ENCODE results near the gene PRELP. TPM values are rescaled to one million over a fixed set of nuclear protein-coding genes. Genes with fewer than 3 reads are reported as not detected.

The PRELP gene
- total and polyA plus RNA-seq, 2 of the 8 experiments (the other 6 are each of a cell fraction or from before 2014, with no cell fraction given) = 0.13 to 0.23 TPM

DNA sequence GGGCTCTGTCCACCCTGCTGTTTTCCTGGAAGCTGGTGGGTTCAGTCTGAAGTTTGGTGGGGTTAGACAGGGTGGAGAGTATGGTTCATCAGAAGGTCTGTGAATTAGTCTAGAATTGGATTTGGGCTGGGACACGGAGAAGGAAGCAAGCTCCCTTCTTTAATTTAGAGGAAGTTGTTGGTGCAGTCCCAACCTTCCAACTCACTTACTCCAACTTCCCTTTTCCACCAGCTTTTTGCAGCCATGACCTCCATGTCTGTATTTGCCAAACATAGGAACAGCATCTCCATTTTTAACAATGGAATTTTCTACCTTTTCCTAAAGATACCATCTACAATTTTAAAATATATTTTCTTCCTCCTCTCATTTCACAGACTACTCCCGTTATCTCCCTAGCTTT is 28.5 kb upstream of the PRELP start:
- H3K4ac ChIP-seq (replicated peaks; ENCODE audit: insufficient read length, low read depth, low read length) = no peak overlapping the region
- H2BK5ac ChIP-seq (ENCODE audit: low read depth, low read length) = no peak overlapping the region
- H3K79me2 ChIP-seq (ENCODE audit: control insufficient read depth in 1 of 2, insufficient read depth in 2 of 2, low read length in 2 of 2) = no peaks in the 10 kb centered on the region
- WGBS, 2 experiments (ENCODE audit: extremely low coverage in 1 of 2, insufficient coverage in 1 of 2, insufficient read length in 1 of 2, insufficient replicate concordance in 2 of 2, low coverage in 1 of 2, low lambda C conversion rate in 2 of 2, missing lambda C conversion rate in 1 of 2) = 79 to 100% methylated on average over 1 to 2 of the region's 2 CpGs
- H4K8ac ChIP-seq (ENCODE audit: extremely low read depth, insufficient read depth, low read length) = no peak overlapping the region
- H3K9me3 ChIP-seq (ENCODE audit: insufficient read depth in 2 of 2, low read depth in 1 of 2, low read length in 1 of 2) = peaks cover 7 to 11% of the 10 kb centered on the region in 2 experiments; a peak in 3 of 4 replicates
- H2BK20ac ChIP-seq (ENCODE audit: low read length) = no peak overlapping the region
- no peak overlapping the region for H3K9ac ChIP-seq (replicated peaks in 1 of 4; ENCODE audit: extremely low read depth in 1 of 4, low read depth in 3 of 4, low read length in 3 of 4)
- no peak overlapping the region for H2BK15ac ChIP-seq (ENCODE audit: low read length)
- no peak overlapping the region for H4K5ac ChIP-seq (ENCODE audit: insufficient read length, low read depth, low read length)
- ChIA-PET POLR2A (ENCODE audit: partially characterized antibody) (no interaction called here), CTCF (ENCODE audit: partially characterized antibody) (interaction anchor here (0.7 to 10.2 kb wide), 10 partner anchors 13 to 275 kb away, joined by 3 to 166 read pairs (median 3); partner anchors contain the start of gene FMOD)
- no peak overlapping the region for H3K14ac ChIP-seq (ENCODE audit: insufficient read length)
- no peak overlapping the region for H3K4me2 ChIP-seq (ENCODE audit: insufficient read depth in 1 of 2, low read depth in 2 of 2, low read length in 2 of 2)
- H2BK120ac ChIP-seq (replicated peaks; ENCODE audit: low read depth, low read length) = no peak overlapping the region
- no peak overlapping the region for H3K18ac ChIP-seq (ENCODE audit: extremely low read depth, low read length)
- no peaks in the 10 kb centered on the region for H3K27me3 ChIP-seq (replicated peaks in 1 of 4; ENCODE audit: control insufficient read depth in 3 of 4, extremely low read depth in 1 of 4, insufficient read depth in 3 of 4, low read length in 3 of 4)
- H3K79me1 ChIP-seq (ENCODE audit: low read depth, low read length) = no peaks in the 10 kb centered on the region
- H4K20me1 ChIP-seq (replicated peaks in 1 of 2; ENCODE audit: control insufficient read depth in 1 of 2, insufficient read depth in 2 of 2, low read length in 2 of 2) = no peaks in the 10 kb centered on the region
- no peak overlapping the region for H2AK5ac ChIP-seq (ENCODE audit: low read depth, low read length)
- no peak overlapping the region for H2BK12ac ChIP-seq (ENCODE audit: low read depth, low read length)
- no peak overlapping the region for H3K23ac ChIP-seq (ENCODE audit: insufficient read length)
- H3K36me3 ChIP-seq (ENCODE audit: control insufficient read depth in 2 of 4, insufficient read depth in 4 of 4, low read length in 3 of 4) = no peaks in the 10 kb centered on the region
- no peaks in the 10 kb centered on the region for H3K23me2 ChIP-seq (ENCODE audit: low read depth, low read length)
- no peak overlapping the region for H3K56ac ChIP-seq (replicated peaks; ENCODE audit: insufficient read length, low read depth, low read length)
- no peak overlapping the region for H3K27ac ChIP-seq (ENCODE audit: low read depth, low read length)
- no peak overlapping the region for H2AFZ ChIP-seq (ENCODE audit: low read length)
- FAIRE-seq (no peak), DNase-seq (ENCODE audit: low read depth in 1 of 2, low spot score in 2 of 2) (no peak)
- H3K4me1 ChIP-seq (replicated peaks in 1 of 4; ENCODE audit: control insufficient read depth in 3 of 4, insufficient read depth in 4 of 4, low read length in 3 of 4) = peaks cover 3 to 9% (median 5%) of the 10 kb centered on the region in 4 experiments
- no peak overlapping the region for H3K4me3 ChIP-seq (ENCODE audit: extremely low read depth in 1 of 4, insufficient read depth in 2 of 4, low read depth in 3 of 4, low read length in 4 of 4)
- no peak overlapping the region for H4K91ac ChIP-seq (replicated peaks; ENCODE audit: insufficient read length, low read length)
- no peak for TF ChIP-seq SP2 (IDR thresholded peaks at IDR 0.05; ENCODE audit: low read length)
- no peak for TF ChIP-seq CREB1 (IDR thresholded peaks at IDR 0.05)
- no peak for TF ChIP-seq RBBP5 (IDR thresholded peaks at IDR 0.05; ENCODE audit: borderline replicate concordance, low read depth, low read length)
- no peak for TF ChIP-seq HDAC6 (IDR thresholded peaks at IDR 0.05; ENCODE audit: low read depth, low read length)
- TF ChIP-seq, protein P1, sequence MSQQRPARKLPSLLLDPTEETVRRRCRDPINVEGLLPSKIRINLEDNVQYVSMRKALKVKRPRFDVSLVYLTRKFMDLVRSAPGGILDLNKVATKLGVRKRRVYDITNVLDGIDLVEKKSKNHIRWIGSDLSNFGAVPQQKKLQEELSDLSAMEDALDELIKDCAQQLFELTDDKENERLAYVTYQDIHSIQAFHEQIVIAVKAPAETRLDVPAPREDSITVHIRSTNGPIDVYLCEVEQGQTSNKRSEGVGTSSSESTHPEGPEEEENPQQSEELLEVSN (IDR thresholded peaks at IDR 0.05) = no peak
- TF ChIP-seq SIN3A (conservative IDR thresholded peaks at IDR 0.05 in 1 of 2, IDR thresholded peaks at IDR 0.05 in 1 of 2; ENCODE audit: low read depth in 1 of 2, low read length in 2 of 2) = no peak
- TF ChIP-seq, protein P2, sequence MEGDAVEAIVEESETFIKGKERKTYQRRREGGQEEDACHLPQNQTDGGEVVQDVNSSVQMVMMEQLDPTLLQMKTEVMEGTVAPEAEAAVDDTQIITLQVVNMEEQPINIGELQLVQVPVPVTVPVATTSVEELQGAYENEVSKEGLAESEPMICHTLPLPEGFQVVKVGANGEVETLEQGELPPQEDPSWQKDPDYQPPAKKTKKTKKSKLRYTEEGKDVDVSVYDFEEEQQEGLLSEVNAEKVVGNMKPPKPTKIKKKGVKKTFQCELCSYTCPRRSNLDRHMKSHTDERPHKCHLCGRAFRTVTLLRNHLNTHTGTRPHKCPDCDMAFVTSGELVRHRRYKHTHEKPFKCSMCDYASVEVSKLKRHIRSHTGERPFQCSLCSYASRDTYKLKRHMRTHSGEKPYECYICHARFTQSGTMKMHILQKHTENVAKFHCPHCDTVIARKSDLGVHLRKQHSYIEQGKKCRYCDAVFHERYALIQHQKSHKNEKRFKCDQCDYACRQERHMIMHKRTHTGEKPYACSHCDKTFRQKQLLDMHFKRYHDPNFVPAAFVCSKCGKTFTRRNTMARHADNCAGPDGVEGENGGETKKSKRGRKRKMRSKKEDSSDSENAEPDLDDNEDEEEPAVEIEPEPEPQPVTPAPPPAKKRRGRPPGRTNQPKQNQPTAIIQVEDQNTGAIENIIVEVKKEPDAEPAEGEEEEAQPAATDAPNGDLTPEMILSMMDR (IDR thresholded peaks at IDR 0.05; ENCODE audit: control extremely low read depth in 1 of 3, insufficient read depth in 1 of 3, low read depth in 1 of 3, low read length in 3 of 3) = no peak
- TF ChIP-seq KDM4A (IDR thresholded peaks at IDR 0.05; ENCODE audit: low read depth, low read length, severe bottlenecking) = no peak
- no peak for TF ChIP-seq SP1 (IDR thresholded peaks at IDR 0.05; ENCODE audit: low read depth, low read length)
- TF ChIP-seq JUND (IDR thresholded peaks at IDR 0.05; ENCODE audit: low read length) = no peak
- TF ChIP-seq JUN (IDR thresholded peaks at IDR 0.05; ENCODE audit: low read depth, low read length) = no peak
- no peak for TF ChIP-seq TAF7 (optimal IDR thresholded peaks at IDR 0.05; ENCODE audit: borderline replicate concordance, low read depth, low read length)
